HCT116 (cell line): ENCODE measurements around the gene TNFAIP2. TPM values are rescaled to one million over a fixed set of nuclear protein-coding genes. Genes with fewer than 3 reads are reported as not detected.
"Not testable (repeated sequence)": the region's sequence is repeated elsewhere in the genome, so short reads cannot be mapped to it uniquely, and the experiment has no call there.

Source experiments
- ATAC-seq: fragments of 200-7000 bp; cut with Tn5 transposase; 2 replicates; pipeline ENCODE4 v1.9.1; 2020; ENCODE audit warnings: mild to moderate bottlenecking, moderate library complexity
- BruUV-seq: library from RNA; stranded (reverse); fragments of 400-500 nt; replicated peaks from 2 replicates; lab custom pipeline; 2021; lab: Mats Ljungman, UMichigan
- CTCF ChIA-PET: fragments of 300-600 bp; sonication (Branson Sonifier 250); formaldehyde crosslinking; loops from one replicate; lab custom pipeline; 2021; ENCODE audit warnings: antibody characterized with exemption; lab: Charles Lee
- POLR2A ChIA-PET: fragments of 300-600, 350-600 bp; sonication (Branson Sonifier 250); formaldehyde crosslinking; loops from one replicate; lab custom pipeline; 2021; ENCODE audit warnings: antibody characterized with exemption; lab: Charles Lee
- RAD21 ChIA-PET, 2 experiments: fragments of 300-600 bp; sonication (Branson Sonifier 250); formaldehyde crosslinking; loops; one replicate each; lab custom pipeline; 2023; ENCODE audit warnings: low total read pairs in 2 of 2; ENCODE audit not compliant: uncharacterized antibody in 2 of 2, unreplicated experiment in 2 of 2, low non-redundant PET in 1 of 2; lab: Charles Lee
- DNase-seq: peaks from one replicate; pipeline ENCODE4 v3.0.0-alpha.2; 2010; ENCODE audit warnings: low read depth, low spot score
- H2AFZ ChIP-seq: fragments of 200-600 bp; shearing (Covaris generic), sonication (generic); 2 replicates; pipeline ENCODE4 v1.6.1; 2017; ENCODE audit warnings: low read depth, mixed run types, mixed read lengths, antibody characterized with exemption, low read length; ENCODE audit not compliant: poor library complexity, severe bottlenecking
- H3K27ac ChIP-seq: 2 replicates; pipeline ENCODE4 v1.5.1; 2012; ENCODE audit warnings: low read depth, low read length
- H3K27me3 ChIP-seq: fragments of 200-600 bp; sonication (generic); 2 replicates; pipeline ENCODE4 v1.6.1; 2016; ENCODE audit warnings: mixed run types, low read length, mixed read lengths; ENCODE audit not compliant: insufficient read depth
- H3K36me3 ChIP-seq, 2 experiments: fragments of 200-500 bp in 1 of 2; fragments of 200-600 bp in 1 of 2; sonication (Bioruptor generic) in 1 of 2; sonication (generic) in 1 of 2; 2 replicates each; pipeline versions ENCODE4 v1.5.1 to v1.6.1; 2014 to 2016; ENCODE audit warnings: low read length in 2 of 2, inconsistent platforms in 1 of 2, mixed read lengths in 1 of 2, mixed run types in 1 of 2; ENCODE audit not compliant: insufficient read depth in 2 of 2, control insufficient read depth in 1 of 2
- H3K4me1 ChIP-seq, 2 experiments: fragments of 200-600 bp in 1 of 2; sonication (generic) in 1 of 2; 2 replicates each; pipeline versions ENCODE4 v1.5.1 to v1.6.1; 2012 to 2017; ENCODE audit warnings: low read length in 2 of 2, inconsistent platforms in 1 of 2, mild to moderate bottlenecking in 1 of 2, mixed read lengths in 1 of 2, mixed run types in 1 of 2, moderate library complexity in 1 of 2; ENCODE audit not compliant: insufficient read depth in 2 of 2, control insufficient read depth in 1 of 2
- H3K4me2 ChIP-seq: fragments of 200-600 bp; sonication (generic); 2 replicates; pipeline ENCODE4 v1.6.1; 2017; ENCODE audit warnings: mixed run types, low read length, mixed read lengths
- H3K4me3 ChIP-seq, 2 experiments: fragments of 200-600 bp in 1 of 2; sonication (generic) in 1 of 2; replicated peaks in 1 of 2; 2 replicates each; pipeline ENCODE4 v1.5.1; 2011 to 2016; ENCODE audit warnings: low read length in 2 of 2, control low read depth in 1 of 2, low read depth in 1 of 2, mild to moderate bottlenecking in 1 of 2, mixed read lengths in 1 of 2, mixed run types in 1 of 2
- H3K79me2 ChIP-seq: fragments of 200-600 bp; sonication (generic); 2 replicates; pipeline ENCODE4 v1.6.1; 2017; ENCODE audit warnings: mild to moderate bottlenecking, mixed run types, low read length, moderate library complexity, mixed read lengths; ENCODE audit not compliant: insufficient read depth
- H3K9ac ChIP-seq: fragments of 200-600 bp; sonication (generic); 2 replicates; pipeline ENCODE4 v1.6.1; 2016; ENCODE audit warnings: low read length, mixed read lengths
- H3K9me2 ChIP-seq: fragments of 200-600 bp; sonication (generic), shearing (Covaris generic); 2 replicates; pipeline ENCODE4 v1.6.1; 2017; ENCODE audit warnings: mixed run types, mild to moderate bottlenecking, moderate library complexity; ENCODE audit not compliant: insufficient read depth
- H3K9me3 ChIP-seq, 2 experiments: fragments of 200-500 bp in 1 of 2; fragments of 200-600 bp in 1 of 2; sonication (Bioruptor generic) in 1 of 2; sonication (generic) in 1 of 2; 2 replicates each; pipeline ENCODE4 v1.6.1; 2014 to 2017; ENCODE audit warnings: low read length in 2 of 2, mixed read lengths in 2 of 2, inconsistent platforms in 1 of 2, low read depth in 1 of 2, mild to moderate bottlenecking in 1 of 2, mixed run types in 1 of 2, moderate library complexity in 1 of 2; ENCODE audit not compliant: control insufficient read depth in 1 of 2, insufficient read depth in 1 of 2
- H4K20me1 ChIP-seq: fragments of 200-600 bp; sonication (generic), shearing (Covaris generic); 2 replicates; pipeline ENCODE4 v1.6.1; 2017; ENCODE audit warnings: mixed run types, mild to moderate bottlenecking, moderate library complexity; ENCODE audit not compliant: insufficient read depth
- CBX3 ChIP-seq: IDR thresholded peaks from 2 replicates; pipeline ENCODE4 v1.6.1; 2012; ENCODE audit warnings: low read depth
- EGR1 ChIP-seq: IDR thresholded peaks from 2 replicates; pipeline ENCODE4 v1.6.1; 2012; ENCODE audit warnings: low read depth
- EZH2phosphoT487 ChIP-seq: fragments of 200-600 bp; IDR thresholded peaks from 2 replicates; pipeline ENCODE4 v1.6.1; 2018; ENCODE audit warnings: antibody characterized with exemption, borderline replicate concordance
- POLR2A ChIP-seq: IDR thresholded peaks from 2 replicates; pipeline ENCODE4 v1.7.0; 2011; ENCODE audit warnings: borderline replicate concordance; ENCODE audit not compliant: insufficient read depth, insufficient read length; ENCODE audit errors: extremely low read depth
- RAD21 ChIP-seq: IDR thresholded peaks from 2 replicates; pipeline ENCODE4 v1.6.1; 2012; ENCODE audit warnings: low read depth, mild to moderate bottlenecking
- SIN3A ChIP-seq: IDR thresholded peaks from 2 replicates; pipeline ENCODE4 v1.6.1; 2012; ENCODE audit warnings: low read depth
- SP1 ChIP-seq: IDR thresholded peaks from 2 replicates; pipeline ENCODE4 v1.6.1; 2012; ENCODE audit warnings: low read depth
- SRF ChIP-seq: IDR thresholded peaks from 2 replicates; pipeline ENCODE4 v1.6.1; 2012; ENCODE audit warnings: low read depth
- ZFX ChIP-seq: fragments of 450-650 bp; IDR thresholded peaks from 2 replicates; pipeline ENCODE4 v1.6.1; 2017
- intact Hi-C: fragments of 100-400 bp; cut with micrococcal nuclease; formaldehyde crosslinking; loops from 2 replicates; pipeline ENCODE4 v1.10.0; 2022
- total RNA-seq: library from RNA; stranded (reverse); gene quantifications from one replicate; pipeline ENCODE4 v1.2.1, GENCODE V29; 2021; ENCODE audit not compliant: unreplicated experiment
- TF ChIP-seq, protein P1 (sequence below): IDR thresholded peaks from 2 replicates; pipeline ENCODE4 v1.6.1; 2012
- TF ChIP-seq, protein P2 (sequence below): IDR thresholded peaks from 2 replicates; pipeline ENCODE4 v1.6.1; 2011; ENCODE audit warnings: mild to moderate bottlenecking, low read length, moderate library complexity; ENCODE audit not compliant: insufficient replicate concordance; ENCODE audit errors: extremely low read depth
- TF ChIP-seq, protein P3 (sequence below): IDR thresholded peaks from 2 replicates; pipeline ENCODE4 v1.6.1; 2012; ENCODE audit warnings: low read depth
- TF ChIP-seq, protein P4 (sequence below), 3 experiments: fragments of 200-600 bp in 1 of 3; sonication (generic) in 1 of 3; IDR thresholded peaks in 2 of 3; conservative IDR thresholded peaks in 1 of 3; 2 replicates each; pipeline ENCODE4 v1.5.1; 2012 to 2017; ENCODE audit warnings: low read depth in 2 of 3, low read length in 2 of 3, antibody characterized with exemption in 1 of 3, borderline replicate concordance in 1 of 3, control low read depth in 1 of 3, mild to moderate bottlenecking in 1 of 3, mixed read lengths in 1 of 3, mixed run types in 1 of 3, moderate library complexity in 1 of 3; ENCODE audit not compliant: insufficient read depth in 1 of 3
- TF ChIP-seq, protein P5 (sequence below): IDR thresholded peaks from 2 replicates; pipeline ENCODE4 v1.6.1; 2012

Gene TNFAIP2
- total RNA-seq, 1 experiment from 2014 or later = 74.8 TPM

DNA sequence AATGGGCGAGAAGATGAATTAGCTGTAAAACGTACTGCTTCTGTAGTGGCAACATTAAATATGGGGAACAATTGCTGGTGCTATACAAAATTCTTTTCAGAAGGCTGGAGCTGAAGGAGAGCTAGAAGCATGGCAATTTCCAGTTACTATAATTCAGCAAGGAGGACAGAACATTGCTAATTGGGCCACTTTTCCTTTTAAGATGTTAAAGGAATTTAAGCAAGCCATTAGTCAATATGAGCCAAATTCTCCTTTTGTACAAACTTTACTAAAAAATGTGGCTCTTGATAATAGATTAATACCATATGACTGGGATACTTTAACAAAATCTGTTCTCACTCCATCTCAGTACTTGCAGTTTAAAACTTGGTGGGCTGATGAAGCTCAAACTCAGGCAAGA lies 47.9 kb downstream of the TNFAIP2 start:
- H4K20me1 ChIP-seq, CTCF ChIA-PET, H3K27me3 ChIP-seq, H3K9ac ChIP-seq, H3K4me3 ChIP-seq, H3K4me1 ChIP-seq, ATAC-seq, POLR2A ChIA-PET, DNase-seq, H3K36me3 ChIP-seq, H3K4me2 ChIP-seq, H3K9me2 ChIP-seq, H2AFZ ChIP-seq, H3K27ac ChIP-seq, intact Hi-C loops, H3K9me3 ChIP-seq, RAD21 ChIA-PET, BruUV-seq, H3K79me2 ChIP-seq: not testable (repeated sequence)

DNA sequence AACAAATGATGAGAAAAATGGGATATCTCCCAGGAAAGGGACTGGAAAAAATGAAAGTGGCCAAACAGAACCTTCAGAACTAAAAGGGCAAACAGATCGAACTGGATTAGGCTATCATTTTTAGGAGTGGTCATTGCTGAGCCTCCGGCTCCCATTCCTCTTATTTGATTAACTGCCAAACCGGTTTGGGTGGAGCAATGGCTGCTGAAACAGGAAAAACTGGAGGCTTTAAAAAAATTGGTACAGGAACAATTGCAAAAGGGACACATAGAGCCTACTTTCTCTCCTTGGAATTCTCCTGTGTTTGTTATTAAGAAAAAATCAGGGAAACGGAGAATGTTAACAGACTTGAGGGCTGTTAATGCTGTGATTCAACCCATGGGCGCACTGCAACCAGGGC lies 49.7 kb downstream of the TNFAIP2 start:
- BruUV-seq = no TSS peak
- no peak for DNase-seq
- H3K9ac ChIP-seq = no peak overlapping the region
- no peak overlapping the region for H3K27ac ChIP-seq
- no peaks in the 10 kb centered on the region for H3K9me2 ChIP-seq
- RAD21 ChIA-PET = no interaction called here
- H2AFZ ChIP-seq = no peak overlapping the region
- no peak for ATAC-seq
- POLR2A ChIA-PET = no interaction called here
- intact Hi-C loops = no loop called here
- H4K20me1 ChIP-seq = no peaks in the 10 kb centered on the region
- CTCF ChIA-PET = no interaction called here
- peaks cover 0 to 9% of the 10 kb centered on the region in 2 experiments; a peak in 2 of 4 replicates for H3K9me3 ChIP-seq
- no peak overlapping the region for H3K4me3 ChIP-seq
- H3K36me3 ChIP-seq = no peaks in the 10 kb centered on the region
- no peaks in the 10 kb centered on the region for H3K79me2 ChIP-seq
- no peak overlapping the region for H3K4me2 ChIP-seq
- H3K4me1 ChIP-seq = no peaks in the 10 kb centered on the region
- no peaks in the 10 kb centered on the region for H3K27me3 ChIP-seq
- TF ChIP-seq CBX3 = no peak
- no peak for TF ChIP-seq POLR2A
- TF ChIP-seq ZFX = no peak
- TF ChIP-seq EGR1 = no peak
- no peak for TF ChIP-seq SP1
- TF ChIP-seq, protein P1, sequence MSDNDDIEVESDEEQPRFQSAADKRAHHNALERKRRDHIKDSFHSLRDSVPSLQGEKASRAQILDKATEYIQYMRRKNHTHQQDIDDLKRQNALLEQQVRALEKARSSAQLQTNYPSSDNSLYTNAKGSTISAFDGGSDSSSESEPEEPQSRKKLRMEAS = no peak
- TF ChIP-seq, protein P2, sequence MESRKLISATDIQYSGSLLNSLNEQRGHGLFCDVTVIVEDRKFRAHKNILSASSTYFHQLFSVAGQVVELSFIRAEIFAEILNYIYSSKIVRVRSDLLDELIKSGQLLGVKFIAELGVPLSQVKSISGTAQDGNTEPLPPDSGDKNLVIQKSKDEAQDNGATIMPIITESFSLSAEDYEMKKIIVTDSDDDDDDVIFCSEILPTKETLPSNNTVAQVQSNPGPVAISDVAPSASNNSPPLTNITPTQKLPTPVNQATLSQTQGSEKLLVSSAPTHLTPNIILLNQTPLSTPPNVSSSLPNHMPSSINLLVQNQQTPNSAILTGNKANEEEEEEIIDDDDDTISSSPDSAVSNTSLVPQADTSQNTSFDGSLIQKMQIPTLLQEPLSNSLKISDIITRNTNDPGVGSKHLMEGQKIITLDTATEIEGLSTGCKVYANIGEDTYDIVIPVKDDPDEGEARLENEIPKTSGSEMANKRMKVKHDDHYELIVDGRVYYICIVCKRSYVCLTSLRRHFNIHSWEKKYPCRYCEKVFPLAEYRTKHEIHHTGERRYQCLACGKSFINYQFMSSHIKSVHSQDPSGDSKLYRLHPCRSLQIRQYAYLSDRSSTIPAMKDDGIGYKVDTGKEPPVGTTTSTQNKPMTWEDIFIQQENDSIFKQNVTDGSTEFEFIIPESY = no peak
- TF ChIP-seq, protein P3, sequence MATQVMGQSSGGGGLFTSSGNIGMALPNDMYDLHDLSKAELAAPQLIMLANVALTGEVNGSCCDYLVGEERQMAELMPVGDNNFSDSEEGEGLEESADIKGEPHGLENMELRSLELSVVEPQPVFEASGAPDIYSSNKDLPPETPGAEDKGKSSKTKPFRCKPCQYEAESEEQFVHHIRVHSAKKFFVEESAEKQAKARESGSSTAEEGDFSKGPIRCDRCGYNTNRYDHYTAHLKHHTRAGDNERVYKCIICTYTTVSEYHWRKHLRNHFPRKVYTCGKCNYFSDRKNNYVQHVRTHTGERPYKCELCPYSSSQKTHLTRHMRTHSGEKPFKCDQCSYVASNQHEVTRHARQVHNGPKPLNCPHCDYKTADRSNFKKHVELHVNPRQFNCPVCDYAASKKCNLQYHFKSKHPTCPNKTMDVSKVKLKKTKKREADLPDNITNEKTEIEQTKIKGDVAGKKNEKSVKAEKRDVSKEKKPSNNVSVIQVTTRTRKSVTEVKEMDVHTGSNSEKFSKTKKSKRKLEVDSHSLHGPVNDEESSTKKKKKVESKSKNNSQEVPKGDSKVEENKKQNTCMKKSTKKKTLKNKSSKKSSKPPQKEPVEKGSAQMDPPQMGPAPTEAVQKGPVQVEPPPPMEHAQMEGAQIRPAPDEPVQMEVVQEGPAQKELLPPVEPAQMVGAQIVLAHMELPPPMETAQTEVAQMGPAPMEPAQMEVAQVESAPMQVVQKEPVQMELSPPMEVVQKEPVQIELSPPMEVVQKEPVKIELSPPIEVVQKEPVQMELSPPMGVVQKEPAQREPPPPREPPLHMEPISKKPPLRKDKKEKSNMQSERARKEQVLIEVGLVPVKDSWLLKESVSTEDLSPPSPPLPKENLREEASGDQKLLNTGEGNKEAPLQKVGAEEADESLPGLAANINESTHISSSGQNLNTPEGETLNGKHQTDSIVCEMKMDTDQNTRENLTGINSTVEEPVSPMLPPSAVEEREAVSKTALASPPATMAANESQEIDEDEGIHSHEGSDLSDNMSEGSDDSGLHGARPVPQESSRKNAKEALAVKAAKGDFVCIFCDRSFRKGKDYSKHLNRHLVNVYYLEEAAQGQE = no peak
- TF ChIP-seq RAD21 = no peak
- TF ChIP-seq, protein P4, sequence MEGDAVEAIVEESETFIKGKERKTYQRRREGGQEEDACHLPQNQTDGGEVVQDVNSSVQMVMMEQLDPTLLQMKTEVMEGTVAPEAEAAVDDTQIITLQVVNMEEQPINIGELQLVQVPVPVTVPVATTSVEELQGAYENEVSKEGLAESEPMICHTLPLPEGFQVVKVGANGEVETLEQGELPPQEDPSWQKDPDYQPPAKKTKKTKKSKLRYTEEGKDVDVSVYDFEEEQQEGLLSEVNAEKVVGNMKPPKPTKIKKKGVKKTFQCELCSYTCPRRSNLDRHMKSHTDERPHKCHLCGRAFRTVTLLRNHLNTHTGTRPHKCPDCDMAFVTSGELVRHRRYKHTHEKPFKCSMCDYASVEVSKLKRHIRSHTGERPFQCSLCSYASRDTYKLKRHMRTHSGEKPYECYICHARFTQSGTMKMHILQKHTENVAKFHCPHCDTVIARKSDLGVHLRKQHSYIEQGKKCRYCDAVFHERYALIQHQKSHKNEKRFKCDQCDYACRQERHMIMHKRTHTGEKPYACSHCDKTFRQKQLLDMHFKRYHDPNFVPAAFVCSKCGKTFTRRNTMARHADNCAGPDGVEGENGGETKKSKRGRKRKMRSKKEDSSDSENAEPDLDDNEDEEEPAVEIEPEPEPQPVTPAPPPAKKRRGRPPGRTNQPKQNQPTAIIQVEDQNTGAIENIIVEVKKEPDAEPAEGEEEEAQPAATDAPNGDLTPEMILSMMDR (IDR thresholded peaks at IDR 0.05 in 2 of 3, conservative IDR thresholded peaks at IDR 0.05 in 1 of 3; ENCODE audit: borderline replicate concordance in 1 of 3, insufficient read depth in 1 of 3, low read depth in 2 of 3, low read length in 2 of 3) = no peak
- no peak for TF ChIP-seq SIN3A
- TF ChIP-seq SRF = no peak
- no peak for TF ChIP-seq EZH2phosphoT487
- TF ChIP-seq, protein P5, sequence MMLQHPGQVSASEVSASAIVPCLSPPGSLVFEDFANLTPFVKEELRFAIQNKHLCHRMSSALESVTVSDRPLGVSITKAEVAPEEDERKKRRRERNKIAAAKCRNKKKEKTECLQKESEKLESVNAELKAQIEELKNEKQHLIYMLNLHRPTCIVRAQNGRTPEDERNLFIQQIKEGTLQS = no peak
